ENCODE measurements around the gene PACSIN1.

PACSIN1 gene

DNA sequence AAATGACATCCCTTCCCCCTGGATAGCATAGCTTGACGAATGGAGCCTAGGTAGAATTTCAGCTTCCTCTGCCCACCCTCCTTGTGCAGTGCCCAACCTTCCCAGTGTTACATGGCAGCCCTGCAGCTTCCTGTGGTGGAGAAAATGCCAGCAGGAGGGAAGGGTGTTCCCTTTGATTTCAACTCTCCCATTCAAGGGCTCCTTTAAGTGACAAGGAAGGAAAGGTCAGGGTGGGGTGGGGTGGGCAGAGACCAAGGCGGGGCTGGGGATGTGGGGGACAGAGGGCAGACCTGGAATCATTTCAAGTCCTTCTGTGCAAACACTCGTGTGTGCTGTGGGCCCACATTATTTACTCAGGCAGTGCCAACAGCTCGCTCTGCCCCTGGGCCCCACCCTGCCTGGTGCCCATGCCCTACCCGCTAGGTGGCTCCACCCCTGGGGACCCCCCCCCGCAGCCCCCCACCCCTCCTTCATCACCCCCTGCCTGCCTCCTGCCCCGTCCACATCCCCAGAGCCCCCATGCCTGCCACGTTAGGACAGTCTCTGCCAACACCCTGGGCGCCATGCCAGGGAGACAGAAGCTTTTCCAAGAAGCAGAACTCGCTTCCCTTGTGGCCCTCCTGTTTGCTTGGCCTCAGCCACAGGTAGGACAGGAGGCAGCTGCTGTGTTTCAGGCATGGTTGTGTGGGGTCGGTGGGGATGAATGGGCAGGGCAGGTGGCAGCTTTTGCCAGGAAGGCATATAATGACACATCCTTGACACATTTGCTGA lies 80.9 kb downstream of the PACSIN1 start:
- Mint-ChIP-seq H3K4me1 (ENCODE audit: low read depth) (no peaks in the 10 kb centered on the region), H3K9me3 (ENCODE audit: low read depth) (no peaks in the 10 kb centered on the region), H3K27me3 (no peaks in the 10 kb centered on the region), H3K27ac (no peak overlapping the region), H3K4me3 (no peak overlapping the region), H3K36me3 (no peaks in the 10 kb centered on the region)

DNA sequence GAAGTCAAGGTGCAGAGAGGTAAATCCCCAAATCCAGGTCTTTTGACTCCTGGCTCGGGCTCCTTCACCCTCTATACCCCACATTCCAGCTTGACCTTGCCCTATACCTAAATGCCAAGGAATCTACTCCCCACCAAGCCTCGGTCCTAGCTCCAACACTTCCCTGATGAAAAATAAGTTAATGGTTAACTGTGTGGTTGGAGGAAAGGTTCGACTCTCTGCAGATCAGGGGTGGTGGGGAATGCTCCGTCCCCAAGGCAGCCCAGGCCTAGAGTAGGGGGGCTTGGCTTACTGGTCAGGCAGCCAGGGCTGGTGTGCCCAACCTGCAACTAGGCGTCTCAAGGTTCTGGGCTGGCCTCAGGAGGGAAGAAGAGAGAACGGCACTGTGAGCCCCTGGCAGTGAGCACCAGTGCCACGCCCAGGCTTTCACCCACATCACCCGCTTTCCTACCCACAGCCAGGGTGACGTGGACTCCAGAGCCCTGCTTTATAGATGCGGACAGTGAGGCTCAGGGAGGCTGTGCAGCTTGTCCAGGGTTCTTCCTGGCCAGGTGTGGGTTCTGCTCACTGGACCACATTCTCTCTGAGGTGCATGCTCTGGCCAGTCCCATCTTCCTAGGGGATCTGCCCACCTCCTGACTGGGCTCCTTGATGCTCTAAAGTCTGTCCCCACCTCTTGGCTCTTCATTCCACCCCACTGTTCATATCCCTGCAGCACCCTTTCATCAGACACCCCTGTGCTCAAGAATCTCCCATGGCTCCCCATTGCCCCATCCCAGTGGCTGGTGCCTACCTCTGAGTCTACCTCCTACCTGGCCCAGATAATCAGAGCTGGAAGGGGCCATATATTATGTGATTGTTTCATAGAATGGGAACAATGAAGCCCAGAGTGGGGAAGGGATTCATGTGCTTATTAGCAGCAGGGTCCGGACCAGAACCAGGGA lies 82.1 kb downstream of the PACSIN1 start:
- H3K4me1 Mint-ChIP-seq (ENCODE audit: low read depth), result no peaks in the 10 kb centered on the region
- H3K27ac Mint-ChIP-seq, result no peak overlapping the region
- H3K9me3 Mint-ChIP-seq (ENCODE audit: low read depth), result no peaks in the 10 kb centered on the region
- H3K4me3 Mint-ChIP-seq, result no peak overlapping the region
- no peaks in the 10 kb centered on the region for H3K36me3 Mint-ChIP-seq
- no peaks in the 10 kb centered on the region for H3K27me3 Mint-ChIP-seq

DNA sequence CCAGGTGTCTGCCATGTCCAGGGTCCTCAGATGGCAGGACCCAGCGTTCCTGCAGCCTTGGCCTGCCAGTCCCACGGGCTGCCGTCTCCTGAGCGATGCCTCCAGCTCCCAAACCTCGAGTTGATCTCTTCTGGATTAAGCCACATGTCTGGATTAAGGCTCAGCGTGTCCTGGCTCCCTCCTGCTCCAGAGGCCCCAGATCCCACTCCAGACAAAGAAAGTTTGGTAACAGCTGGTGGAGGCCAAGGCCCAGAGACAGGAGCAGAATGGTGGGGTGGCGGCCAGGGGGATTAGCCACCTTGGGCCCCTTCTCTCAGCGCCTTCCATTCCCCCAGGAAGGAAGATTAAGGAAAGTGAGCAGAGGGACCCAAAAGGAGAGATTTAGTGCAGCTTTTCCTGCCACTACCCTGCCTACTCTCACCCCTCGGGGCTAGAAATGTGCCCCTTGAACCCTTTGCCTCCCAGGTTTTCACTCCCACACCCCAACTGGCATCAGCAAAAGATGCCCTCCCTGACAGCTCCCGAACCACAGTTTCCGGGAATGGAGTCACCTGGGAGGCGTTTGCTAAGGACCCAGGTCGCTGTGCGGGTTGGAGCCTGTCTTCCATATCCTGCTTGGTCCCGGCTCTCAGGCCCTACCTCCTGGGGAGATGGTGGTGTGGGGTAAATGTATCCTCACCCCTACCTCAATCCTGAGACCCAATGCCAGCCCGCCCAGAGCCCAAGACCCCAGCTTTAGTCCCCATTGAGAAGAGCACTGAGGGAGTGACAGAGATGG lies 83.3 kb downstream of the PACSIN1 start:
- H3K36me3 Mint-ChIP-seq, result no peaks in the 10 kb centered on the region
- peaks cover 3% of the 10 kb centered on the region for H3K4me1 Mint-ChIP-seq (ENCODE audit: low read depth)
- no peak overlapping the region for H3K27ac Mint-ChIP-seq
- no peak overlapping the region for H3K4me3 Mint-ChIP-seq
- H3K27me3 Mint-ChIP-seq, result no peaks in the 10 kb centered on the region
- no peaks in the 10 kb centered on the region for H3K9me3 Mint-ChIP-seq (ENCODE audit: low read depth)

DNA sequence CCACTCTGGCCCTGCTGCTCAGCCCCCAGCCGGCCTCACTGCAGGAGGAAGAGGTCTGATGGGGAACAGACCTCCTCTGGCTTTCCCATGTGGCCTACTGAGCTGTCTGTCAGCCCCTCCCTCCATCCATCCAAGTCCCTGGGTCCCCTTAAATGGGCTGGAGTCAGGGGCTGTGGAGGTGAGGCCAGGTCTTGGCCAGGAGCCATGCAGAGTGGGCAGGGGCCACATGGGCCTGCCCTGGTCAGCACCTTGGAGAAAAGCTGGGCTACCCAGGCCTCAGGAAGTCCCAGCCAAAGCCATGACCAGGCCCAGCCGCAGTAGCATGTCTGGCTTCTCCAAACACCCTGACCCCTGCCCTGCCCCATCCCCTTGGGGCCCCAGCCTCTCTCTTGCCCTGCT lies 83.9 kb downstream of the PACSIN1 start:
- Mint-ChIP-seq H3K27me3 (no peaks in the 10 kb centered on the region), H3K9me3 (ENCODE audit: low read depth) (no peaks in the 10 kb centered on the region), H3K4me3 (no peak overlapping the region), H3K27ac (no peak overlapping the region), H3K4me1 (ENCODE audit: low read depth) (peaks cover 4% of the 10 kb centered on the region), H3K36me3 (no peaks in the 10 kb centered on the region)

DNA sequence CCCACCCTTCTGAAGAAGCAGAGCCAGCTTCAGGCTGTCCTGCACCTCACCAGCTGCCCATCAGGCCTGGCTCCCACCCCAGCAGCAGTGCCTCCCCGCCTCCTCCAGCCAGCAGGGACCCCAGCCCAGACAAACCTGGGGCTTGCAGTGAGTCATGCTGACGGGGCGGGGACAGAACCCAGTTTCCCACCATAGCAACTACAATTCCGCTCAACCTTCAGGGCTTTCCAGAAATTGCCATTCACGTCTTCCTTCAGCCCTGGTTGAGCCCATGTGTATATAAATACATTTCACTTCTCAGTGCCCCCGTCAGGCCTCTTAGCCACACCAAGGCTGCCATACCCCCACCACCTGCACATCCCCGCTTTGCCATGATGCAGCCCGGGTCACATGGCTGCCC lies 85.8 kb downstream of the PACSIN1 start:
- Mint-ChIP-seq H3K36me3 (no peaks in the 10 kb centered on the region), H3K27ac (no peak overlapping the region), H3K27me3 (no peaks in the 10 kb centered on the region)

DNA sequence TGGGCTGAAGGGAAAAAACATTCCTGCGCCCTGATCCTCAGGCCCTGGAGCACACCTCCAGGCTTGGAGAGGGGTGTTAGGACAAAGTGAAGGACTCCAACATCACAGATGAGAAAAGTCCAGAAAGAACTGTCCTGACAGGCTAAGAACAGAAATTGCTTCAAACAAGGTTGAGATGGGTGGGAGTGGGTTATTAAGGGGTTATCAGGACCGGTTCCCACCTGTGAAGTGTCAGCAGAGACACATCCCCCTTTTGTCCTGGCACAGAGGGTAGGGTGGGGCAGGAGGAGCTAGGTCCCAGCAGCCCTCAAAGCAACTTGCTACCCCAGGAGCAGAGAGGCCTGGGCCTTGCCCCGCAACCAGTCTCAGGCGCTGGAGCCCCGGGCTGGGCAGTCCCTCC lies 86.7 kb downstream of the PACSIN1 start:
- Mint-ChIP-seq H3K9me3 (ENCODE audit: low read depth) (no peaks in the 10 kb centered on the region), H3K4me1 (ENCODE audit: low read depth) (peaks cover 8% of the 10 kb centered on the region), H3K36me3 (no peaks in the 10 kb centered on the region), H3K4me3 (no peak overlapping the region), H3K27me3 (no peaks in the 10 kb centered on the region), H3K27ac (no peak overlapping the region)

More for the DNA sequence above, 85.8 kb downstream of the PACSIN1 start:
- Mint-ChIP-seq H3K4me3 (no peak overlapping the region), H3K9me3 (ENCODE audit: low read depth) (no peaks in the 10 kb centered on the region), H3K4me1 (ENCODE audit: low read depth) (peaks cover 8% of the 10 kb centered on the region)

DNA sequence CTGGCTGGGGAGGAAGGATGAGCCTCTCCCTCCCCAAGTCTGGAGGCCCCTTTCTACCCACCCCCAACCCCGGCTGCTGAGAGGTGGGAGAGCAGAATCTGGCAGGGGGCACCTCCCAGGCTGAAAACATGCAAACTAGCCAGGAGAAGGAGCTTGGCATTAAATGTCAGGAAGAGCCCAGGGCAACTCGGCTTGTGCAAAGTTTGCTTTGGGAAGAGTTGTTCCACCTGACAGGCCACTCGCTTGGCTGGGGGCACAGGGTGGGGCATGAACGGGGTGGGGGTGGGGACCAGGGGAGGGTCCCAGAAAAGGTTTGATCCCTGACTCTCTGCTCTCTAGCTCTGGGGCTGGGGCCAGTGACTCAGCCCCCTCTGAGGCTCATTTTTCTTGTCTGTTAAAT lies 87.3 kb downstream of the PACSIN1 start:
- H3K27ac Mint-ChIP-seq, result no peak overlapping the region
- no peak overlapping the region for H3K4me3 Mint-ChIP-seq
- peaks cover 8% of the 10 kb centered on the region for H3K4me1 Mint-ChIP-seq (ENCODE audit: low read depth)
- H3K9me3 Mint-ChIP-seq (ENCODE audit: low read depth), result no peaks in the 10 kb centered on the region
- H3K36me3 Mint-ChIP-seq, result no peaks in the 10 kb centered on the region
- H3K27me3 Mint-ChIP-seq, result no peaks in the 10 kb centered on the region

DNA sequence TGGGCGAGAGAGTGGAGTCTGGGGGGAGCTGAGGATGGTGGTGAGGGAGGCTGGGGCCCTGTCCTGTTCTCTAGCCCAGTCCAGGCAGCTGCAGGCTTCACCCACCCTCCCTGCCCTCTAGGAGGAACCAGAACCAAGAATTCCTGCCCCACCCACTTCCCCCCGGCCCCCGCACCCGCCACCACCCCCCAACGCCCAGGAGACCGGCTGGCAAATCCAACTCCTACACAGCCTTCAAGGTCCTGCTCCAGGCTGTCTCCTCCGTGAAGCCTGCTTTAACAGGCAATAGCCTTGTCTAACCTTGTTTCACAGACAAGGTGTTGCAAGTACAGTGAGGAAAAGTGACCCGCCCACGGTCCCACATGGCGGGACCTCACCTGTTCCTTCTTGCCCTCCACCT lies 87.9 kb downstream of the PACSIN1 start:
- peaks cover 8% of the 10 kb centered on the region for H3K4me1 Mint-ChIP-seq (ENCODE audit: low read depth)
- no peaks in the 10 kb centered on the region for H3K9me3 Mint-ChIP-seq (ENCODE audit: low read depth)
- no peaks in the 10 kb centered on the region for H3K27me3 Mint-ChIP-seq
- H3K4me3 Mint-ChIP-seq, result no peak overlapping the region
- H3K36me3 Mint-ChIP-seq, result no peaks in the 10 kb centered on the region
- H3K27ac Mint-ChIP-seq, result no peak overlapping the region

DNA sequence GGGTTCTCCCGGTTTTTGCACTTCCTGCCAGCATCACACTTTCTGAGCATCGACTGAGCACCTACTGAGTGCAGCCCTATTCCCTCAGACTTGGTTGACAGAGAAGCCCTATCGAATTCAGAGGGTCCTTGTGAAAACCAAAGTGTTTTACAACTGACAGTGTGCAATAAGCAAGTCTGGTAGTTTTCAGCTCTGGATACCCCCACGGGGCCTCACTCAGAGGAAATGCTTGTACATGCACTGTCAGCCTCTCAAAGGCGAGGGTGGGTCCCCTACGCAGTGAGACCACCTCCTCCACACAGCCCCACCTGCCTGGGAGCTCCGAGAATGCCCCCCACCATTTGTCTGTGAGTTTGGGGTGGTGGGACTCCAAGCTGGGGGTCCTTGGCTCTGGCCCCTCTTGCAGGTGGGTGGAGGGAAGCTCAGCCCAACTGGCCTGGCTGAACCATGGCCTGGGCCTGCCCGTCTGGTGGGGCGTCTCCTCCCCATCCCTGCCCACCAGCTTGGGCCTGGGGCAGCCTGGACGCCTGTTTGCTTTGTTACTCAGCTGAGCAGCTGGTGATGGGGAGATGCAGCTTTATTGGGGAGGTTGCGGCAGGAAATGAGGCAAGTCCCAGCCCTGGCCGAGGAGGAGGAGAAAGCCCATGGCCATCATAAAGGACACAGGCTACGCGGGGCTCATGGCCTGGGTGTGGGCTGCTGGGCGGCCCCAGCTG lies 88.6 kb downstream of the PACSIN1 start:
- H3K9me3 Mint-ChIP-seq (ENCODE audit: low read depth), result no peaks in the 10 kb centered on the region
- H3K36me3 Mint-ChIP-seq, result no peaks in the 10 kb centered on the region
- H3K4me1 Mint-ChIP-seq (ENCODE audit: low read depth), result peaks cover 8% of the 10 kb centered on the region
- no peak overlapping the region for H3K4me3 Mint-ChIP-seq
- no peaks in the 10 kb centered on the region for H3K27me3 Mint-ChIP-seq
- H3K27ac Mint-ChIP-seq, result no peak overlapping the region

DNA sequence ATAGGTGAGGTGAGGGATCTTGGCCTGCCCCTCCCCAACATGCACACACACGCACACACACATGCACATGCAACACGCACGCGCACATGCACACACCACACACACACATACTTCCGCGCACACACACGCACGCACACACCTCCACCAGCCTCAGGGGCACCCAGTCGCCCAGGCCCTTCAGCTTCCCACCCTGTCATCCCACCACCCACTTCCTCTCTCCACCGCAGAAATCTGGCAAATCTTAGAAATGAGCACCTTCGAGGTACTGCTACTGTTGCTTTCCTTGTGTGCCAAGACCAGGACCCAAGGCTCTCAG lies 89.1 kb downstream of the PACSIN1 start:
- no peak overlapping the region for H3K27ac Mint-ChIP-seq
- no peaks in the 10 kb centered on the region for H3K27me3 Mint-ChIP-seq
- no peaks in the 10 kb centered on the region for H3K9me3 Mint-ChIP-seq (ENCODE audit: low read depth)
- H3K4me3 Mint-ChIP-seq, result no peak overlapping the region
- H3K36me3 Mint-ChIP-seq, result no peaks in the 10 kb centered on the region
- H3K4me1 Mint-ChIP-seq (ENCODE audit: low read depth), result peaks cover 8% of the 10 kb centered on the region

DNA sequence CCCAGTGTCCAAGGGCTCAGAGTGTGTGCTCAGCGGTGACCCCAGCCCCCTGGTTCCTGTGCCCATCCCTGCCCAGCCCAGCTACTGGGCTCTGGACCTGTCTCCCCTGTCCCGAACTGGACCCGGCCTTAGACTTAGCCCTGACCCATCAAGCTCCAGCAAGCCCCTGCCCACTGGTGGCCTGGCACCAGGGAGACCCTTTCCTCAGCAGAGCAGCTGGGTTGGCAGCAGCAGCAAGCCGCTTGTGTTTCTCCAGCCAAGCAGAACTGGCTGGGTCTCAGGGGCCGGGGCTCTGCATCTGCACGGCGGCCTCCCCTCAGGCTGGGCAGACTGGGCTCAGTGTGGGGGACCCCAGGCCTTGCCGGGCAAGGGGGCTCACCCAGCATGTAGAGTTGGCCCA lies 89.5 kb downstream of the PACSIN1 start:
- no peak overlapping the region for H3K4me3 Mint-ChIP-seq
- no peaks in the 10 kb centered on the region for H3K9me3 Mint-ChIP-seq (ENCODE audit: low read depth)

DNA sequence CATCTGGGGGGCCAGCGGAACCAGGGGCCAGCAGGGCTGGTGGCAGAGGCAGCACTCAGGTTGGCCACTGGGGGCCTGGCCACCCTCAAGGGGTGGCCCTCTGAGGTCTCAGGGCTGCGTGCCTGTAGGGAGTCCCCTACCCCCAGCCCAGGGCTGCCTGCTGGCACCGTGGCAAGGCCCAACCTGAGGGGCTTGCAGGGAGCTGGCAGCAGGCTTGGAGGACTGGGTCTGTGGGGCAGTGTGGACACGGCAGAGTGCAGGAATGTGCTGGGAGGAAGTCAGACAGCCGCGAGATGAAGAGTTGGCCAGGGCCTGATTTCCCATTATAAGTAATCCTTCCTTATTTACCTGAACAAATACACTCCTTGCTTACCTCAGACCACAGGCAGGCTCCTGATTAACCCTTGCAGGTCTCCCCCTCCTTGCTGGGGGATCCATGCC lies 90.2 kb downstream of the PACSIN1 start, which contains the start of gene SPDEF:
Gene SPDEF (minus strand): TSS at position 299 of the 441 bp plus-strand sequence. CDS start 11,874 bp downstream, outside the sequence.
- Mint-ChIP-seq H3K9me3 (ENCODE audit: low read depth) (no peaks in the 10 kb centered on the region), H3K27me3 (no peaks in the 10 kb centered on the region), H3K27ac (no peak within 1 kb of the TSS), H3K4me1 (ENCODE audit: low read depth) (peaks cover 8% of the 10 kb centered on the region), H3K36me3 (no peaks in the 10 kb centered on the region), H3K4me3 (no peak within 1 kb of the TSS)

More for the DNA sequence above, 89.5 kb downstream of the PACSIN1 start:
- Mint-ChIP-seq H3K27ac (no peak overlapping the region), H3K27me3 (no peaks in the 10 kb centered on the region), H3K4me1 (ENCODE audit: low read depth) (peaks cover 8% of the 10 kb centered on the region), H3K36me3 (no peaks in the 10 kb centered on the region)

DNA sequence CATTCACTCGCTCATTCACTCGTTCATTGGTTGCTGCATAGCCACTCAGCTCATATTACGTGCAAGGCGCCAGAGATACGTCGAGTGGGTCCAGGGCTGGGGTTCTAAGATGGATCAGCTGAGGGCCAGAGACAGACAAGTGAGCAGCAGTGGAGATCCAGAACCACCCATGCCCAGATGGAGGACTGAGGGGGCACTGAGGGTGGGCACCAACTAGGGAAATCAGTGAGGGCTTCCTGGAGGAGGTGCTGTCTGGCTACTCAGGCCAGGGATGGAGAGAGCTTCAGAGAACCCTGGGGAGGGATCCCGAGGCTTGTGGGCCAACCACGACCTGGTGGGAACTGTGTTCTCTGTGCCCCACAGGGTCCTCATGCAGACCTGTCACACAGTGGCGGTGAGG lies 90.6 kb downstream of the PACSIN1 start:
- Mint-ChIP-seq H3K4me1 (ENCODE audit: low read depth) (peaks cover 8% of the 10 kb centered on the region), H3K9me3 (ENCODE audit: low read depth) (no peaks in the 10 kb centered on the region), H3K4me3 (no peak overlapping the region), H3K27me3 (no peaks in the 10 kb centered on the region), H3K36me3 (no peaks in the 10 kb centered on the region), H3K27ac (no peak overlapping the region)

DNA sequence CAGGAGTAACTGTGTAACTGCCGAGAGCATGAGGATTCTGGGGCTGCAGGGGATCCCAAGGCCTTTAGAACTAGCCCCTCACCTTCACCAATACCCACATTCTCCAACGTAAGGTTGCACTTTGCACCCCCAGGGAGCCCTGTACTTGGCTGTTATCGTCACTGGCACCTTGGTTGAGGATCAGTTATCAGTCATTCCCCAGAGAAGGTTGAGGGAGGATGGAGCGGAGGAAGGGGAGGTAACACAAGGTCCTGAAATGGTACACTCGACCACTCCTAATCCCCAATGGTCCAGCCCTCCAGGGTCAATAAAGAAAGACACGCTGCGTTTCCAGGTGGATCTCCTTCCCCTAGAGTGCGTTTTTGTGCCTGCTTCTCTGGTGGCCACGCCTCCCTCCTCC lies 91.4 kb downstream of the PACSIN1 start:
- Mint-ChIP-seq H3K27ac (no peak overlapping the region), H3K4me1 (ENCODE audit: low read depth) (peaks cover 8% of the 10 kb centered on the region)

More for the DNA sequence above, 91.4 kb downstream of the PACSIN1 start:
- H3K27me3 Mint-ChIP-seq, result no peaks in the 10 kb centered on the region
- no peaks in the 10 kb centered on the region for H3K36me3 Mint-ChIP-seq
- no peaks in the 10 kb centered on the region for H3K9me3 Mint-ChIP-seq (ENCODE audit: low read depth)
- H3K4me3 Mint-ChIP-seq, result no peak overlapping the region

All from activated naive CD8-positive, alpha-beta T cell (primary cell).